Fibroblast of the aortic adventitia (primary cell): ENCODE data around the gene RND1. TPM values are rescaled to one million over a fixed set of nuclear protein-coding genes. Genes with fewer than 3 reads are reported as not detected.

ENCODE experiments used
- DNase-seq: peaks from one replicate; pipeline ENCODE4 v3.0.0-alpha.2; 2010; ENCODE audit warnings: low read depth
- H3K4me3 ChIP-seq: 2 replicates; pipeline ENCODE4 v1.5.1; 2011; ENCODE audit warnings: low read depth, mild to moderate bottlenecking, control low read depth, low read length, moderate library complexity
- total RNA-seq: library from RNA; depleted of rRNA; stranded (reverse); fragments of >200 nt; gene quantifications from 2 replicates; pipeline ENCODE4 v1.2.3, GENCODE V29; 2012; ENCODE audit warnings: low replicate concordance
- TF ChIP-seq, protein P1 (sequence below): IDR thresholded peaks from 2 replicates; pipeline ENCODE4 v1.5.1; 2011; ENCODE audit warnings: mild to moderate bottlenecking, low read length, control low read depth, inconsistent platforms; ENCODE audit not compliant: insufficient read depth

The RND1 gene
- total RNA-seq, 1 donor, result 0.72 TPM

DNA sequence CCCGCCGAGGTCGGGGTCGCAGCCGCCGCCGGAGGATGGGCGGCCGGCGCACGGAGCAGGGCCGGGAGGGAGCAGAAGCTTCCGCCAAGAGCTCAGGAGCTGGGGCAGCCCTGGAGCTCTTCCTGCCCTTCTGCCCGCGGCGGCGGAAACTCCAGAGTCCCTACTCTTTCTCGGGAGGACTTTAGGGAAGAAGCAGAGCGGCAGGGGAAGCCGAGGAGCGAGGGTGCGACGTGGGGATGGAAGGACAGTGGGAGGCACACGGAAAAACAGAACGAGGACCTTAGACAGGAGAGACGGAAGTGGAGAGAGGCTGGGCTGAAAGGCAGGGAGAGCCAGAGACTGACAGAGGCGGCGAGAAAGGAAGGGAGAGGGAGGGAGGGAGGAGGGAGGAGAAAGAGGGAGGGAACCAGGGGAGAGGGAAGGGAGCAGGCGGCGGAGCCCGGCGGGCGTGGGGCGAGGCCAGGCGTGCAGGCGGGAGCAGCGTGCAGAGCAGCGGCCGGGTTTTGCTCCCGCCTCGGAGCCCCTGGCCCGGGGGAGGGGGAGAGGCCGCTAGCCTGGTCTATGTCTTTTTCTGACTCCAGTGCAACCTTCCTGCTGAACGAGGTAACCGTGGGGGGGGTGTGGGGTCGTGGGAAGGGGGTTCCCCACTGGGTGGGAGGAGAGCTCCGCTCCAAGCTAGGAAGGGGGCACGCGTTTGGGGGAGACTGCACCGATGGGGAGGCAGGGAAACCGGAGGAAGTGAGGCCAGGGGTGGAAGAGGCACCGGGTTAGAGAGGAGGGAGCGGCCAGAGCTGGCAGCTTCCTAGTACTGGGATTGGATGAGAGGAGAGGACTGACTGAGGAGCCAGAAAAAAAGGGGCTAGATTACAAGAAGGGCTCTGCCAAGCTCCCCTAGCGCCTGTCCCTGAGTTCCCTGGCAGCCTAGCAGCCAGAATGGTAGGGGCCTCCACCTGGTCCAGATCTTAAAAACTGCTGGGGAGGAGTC is 50.3 kb downstream of the RND1 start:
- H3K4me3 ChIP-seq, result peak overlapping the region; percentile 92
- TF ChIP-seq, protein P1, sequence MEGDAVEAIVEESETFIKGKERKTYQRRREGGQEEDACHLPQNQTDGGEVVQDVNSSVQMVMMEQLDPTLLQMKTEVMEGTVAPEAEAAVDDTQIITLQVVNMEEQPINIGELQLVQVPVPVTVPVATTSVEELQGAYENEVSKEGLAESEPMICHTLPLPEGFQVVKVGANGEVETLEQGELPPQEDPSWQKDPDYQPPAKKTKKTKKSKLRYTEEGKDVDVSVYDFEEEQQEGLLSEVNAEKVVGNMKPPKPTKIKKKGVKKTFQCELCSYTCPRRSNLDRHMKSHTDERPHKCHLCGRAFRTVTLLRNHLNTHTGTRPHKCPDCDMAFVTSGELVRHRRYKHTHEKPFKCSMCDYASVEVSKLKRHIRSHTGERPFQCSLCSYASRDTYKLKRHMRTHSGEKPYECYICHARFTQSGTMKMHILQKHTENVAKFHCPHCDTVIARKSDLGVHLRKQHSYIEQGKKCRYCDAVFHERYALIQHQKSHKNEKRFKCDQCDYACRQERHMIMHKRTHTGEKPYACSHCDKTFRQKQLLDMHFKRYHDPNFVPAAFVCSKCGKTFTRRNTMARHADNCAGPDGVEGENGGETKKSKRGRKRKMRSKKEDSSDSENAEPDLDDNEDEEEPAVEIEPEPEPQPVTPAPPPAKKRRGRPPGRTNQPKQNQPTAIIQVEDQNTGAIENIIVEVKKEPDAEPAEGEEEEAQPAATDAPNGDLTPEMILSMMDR, result no peak
- peak; percentile 82 for DNase-seq

DNA sequence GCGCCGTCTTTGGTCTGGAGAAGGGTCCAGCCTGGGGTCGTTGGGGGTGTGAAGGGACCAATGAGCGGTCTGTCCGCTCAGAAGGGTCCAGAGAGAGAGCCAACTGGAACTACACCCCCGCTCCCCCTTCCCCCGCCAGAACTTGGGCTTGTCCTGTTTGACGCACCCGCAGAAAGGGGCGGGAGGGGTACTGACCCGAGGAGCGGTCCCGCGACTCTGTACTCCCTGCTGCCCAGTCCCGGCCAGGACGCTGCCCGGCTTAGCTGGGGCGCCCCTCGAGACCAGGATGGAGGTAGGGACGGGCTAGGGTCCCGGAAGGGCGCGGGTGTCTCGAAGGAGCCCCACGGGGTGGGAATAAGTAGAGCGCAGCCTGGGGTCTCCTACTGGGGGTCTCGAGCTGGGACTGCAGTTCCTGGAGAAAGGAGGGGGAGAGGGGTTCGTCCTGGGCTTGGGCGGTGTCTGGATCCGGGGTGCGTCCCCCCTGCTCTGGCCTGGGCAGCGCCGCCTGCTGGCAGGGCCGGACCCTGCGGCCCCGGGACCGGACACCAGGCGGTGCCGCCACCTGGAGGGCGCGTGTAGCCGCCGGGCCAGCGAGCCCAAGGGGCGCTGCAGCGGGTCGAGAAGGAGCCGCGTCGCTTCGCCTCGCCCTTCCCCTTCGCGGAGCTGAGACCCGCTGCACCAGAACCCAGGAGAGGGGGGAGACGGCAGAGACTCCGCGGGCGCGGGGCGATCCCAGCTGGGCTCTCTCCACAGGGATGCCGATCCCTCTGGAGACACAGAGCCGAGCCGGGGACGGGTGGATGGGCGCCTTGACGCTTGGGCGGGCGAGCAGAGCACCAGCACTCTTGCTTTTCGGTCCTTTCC is 51.2 kb downstream of the RND1 start:
- H3K4me3 ChIP-seq, result peak overlapping the region; percentile 92
- TF ChIP-seq, protein P1, result peak; percentile 89
- peak; percentile 75 for DNase-seq

DNA sequence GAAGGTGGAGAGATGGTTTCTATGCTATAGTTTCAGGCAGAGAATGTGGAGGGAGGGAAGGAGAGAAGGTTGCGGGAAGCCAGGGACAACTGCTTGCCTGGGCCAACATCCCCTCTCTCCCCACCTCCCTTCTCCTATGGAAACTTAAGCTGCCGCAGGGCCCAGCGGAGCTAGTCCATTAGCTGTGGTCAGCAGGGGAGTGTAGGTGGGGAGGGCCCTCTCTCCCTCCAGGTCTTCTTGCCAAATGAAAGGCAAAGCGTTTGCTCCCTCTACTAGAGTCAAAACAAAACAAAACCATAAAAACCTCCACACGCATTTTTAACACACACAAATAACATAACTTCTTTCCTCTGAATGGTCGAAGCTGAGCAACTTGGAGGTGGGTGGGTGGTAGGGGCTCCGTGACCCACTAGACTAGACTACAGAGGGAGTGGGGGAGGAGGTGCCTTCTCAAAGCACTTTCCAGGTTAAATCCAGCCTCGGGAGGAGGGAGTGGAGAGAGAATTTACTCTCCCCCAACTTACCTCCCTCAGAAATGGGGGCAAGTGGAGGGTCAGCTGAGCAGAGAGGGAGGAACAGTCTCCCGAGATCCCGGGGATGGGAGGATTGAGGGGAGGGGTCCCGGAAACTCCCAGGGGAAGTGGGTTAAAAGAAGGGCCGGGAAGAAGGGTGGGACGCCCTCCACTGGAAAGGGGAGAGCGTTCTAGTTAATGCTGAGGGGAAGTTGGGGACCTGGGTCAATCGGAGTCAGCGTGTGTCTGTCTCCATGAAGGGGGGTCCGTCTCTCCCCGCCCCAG is 52.0 kb downstream of the RND1 start:
- TF ChIP-seq, protein P1, result no peak
- DNase-seq, result peak; percentile 32
- H3K4me3 ChIP-seq, result peak overlapping the region; percentile 92

DNA sequence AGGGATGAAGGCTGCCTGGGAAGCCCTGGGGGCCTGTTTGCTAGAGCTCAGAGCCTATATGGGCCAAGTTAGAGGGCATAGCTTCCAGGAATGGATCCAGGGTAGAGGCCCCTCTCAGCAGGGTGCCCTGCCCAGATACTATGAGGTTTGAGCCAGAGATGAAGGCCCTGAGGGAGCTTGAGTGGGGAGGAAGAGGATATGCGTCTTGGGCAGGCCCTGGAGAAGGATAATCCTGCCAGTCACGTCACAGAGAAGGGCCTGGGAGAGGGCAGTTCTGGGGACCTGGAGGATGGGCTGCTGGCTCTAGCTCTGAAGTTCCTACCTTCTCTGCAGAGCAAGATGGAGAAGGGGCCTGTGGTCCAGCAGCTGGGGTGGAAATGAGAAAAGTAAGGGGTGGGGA is 53.3 kb downstream of the RND1 start:
- TF ChIP-seq, protein P1, result no peak
- no peak for DNase-seq
- H3K4me3 ChIP-seq, result no peak overlapping the region

DNA sequence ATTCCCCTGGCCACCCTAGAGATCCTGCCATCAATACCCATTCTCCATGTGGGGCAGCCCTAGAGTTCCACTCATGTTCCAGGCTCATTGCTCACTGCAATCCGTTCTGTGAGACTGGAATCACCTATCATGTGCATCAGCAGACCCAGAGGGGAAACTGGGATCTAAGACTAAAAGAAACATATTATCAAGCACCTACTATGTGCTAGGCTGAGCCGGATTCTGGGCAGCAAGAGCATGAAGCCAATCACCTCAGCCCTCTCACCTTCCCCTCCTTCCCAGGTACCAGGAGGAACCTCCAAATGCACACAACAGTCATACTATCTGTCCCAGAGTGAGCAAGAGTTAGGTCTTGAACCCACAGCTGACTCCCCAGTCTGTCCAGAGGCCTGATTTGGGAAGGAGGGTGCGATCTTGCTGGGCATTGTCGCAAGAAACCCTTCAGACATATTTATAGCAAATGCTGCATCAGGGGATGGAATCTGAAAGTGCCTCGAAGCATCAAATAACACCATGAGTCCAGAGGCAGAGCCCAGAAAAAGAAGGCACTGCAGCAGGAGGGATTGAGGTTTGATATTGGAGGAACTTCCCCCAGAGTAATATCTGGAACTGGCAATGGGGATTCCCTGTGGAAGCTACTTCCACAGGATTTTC is 54.1 kb downstream of the RND1 start:
- TF ChIP-seq, protein P1, result no peak
- DNase-seq, result no peak
- no peak overlapping the region for H3K4me3 ChIP-seq

DNA sequence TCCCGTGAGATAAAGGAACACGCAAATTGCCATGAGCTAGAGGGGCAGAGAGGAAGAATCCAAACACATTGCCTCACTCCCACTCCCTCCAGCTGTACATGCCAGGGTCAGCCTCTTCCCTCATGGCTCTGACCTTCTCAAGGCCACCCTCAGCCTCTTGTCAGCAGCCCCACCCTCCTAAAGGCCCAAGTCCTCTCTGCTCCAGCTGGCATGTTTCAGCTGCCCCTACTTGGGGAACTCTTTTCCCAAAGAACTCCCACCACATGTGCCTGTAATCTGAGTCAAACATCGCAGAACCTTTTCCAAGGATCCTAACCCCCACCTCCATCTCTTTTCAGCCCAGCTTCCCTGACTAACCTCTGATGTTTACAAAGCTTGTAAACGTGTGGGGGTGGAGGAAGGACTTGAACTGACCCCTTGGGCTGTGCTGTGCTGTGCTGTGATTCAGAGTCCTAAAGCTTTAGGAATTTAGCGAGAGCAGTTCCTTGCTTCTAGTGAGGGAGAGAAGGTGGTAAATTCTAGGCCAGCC is 54.7 kb downstream of the RND1 start:
- TF ChIP-seq, protein P1, result no peak
- peak; percentile 78 for DNase-seq
- no peak overlapping the region for H3K4me3 ChIP-seq
